ENCODE results near the gene FCAMR.

Gene FCAMR

GRCh38 chr1:206955476-206956451, 14.5 kb downstream of the FCAMR start:
- DNase-seq: no peak

GRCh38 chr1:206954459-206955342, 15.6 kb downstream of the FCAMR start:
- no peak for DNase-seq

- DNase-seq: no peak
Observed at GRCh38 chr1:206953626-206954025, 16.6 kb downstream of the FCAMR start.

GRCh38 chr1:206953126-206953525, 17.1 kb downstream of the FCAMR start:
- DNase-seq: no peak

- no peak for DNase-seq
Observed at GRCh38 chr1:206952171-206952570, 18.1 kb downstream of the FCAMR start.

GRCh38 chr1:206951318-206952100, 18.8 kb downstream of the FCAMR start:
- no peak for DNase-seq

- no peak for DNase-seq
Observed at GRCh38 chr1:206949641-206950040, 20.6 kb downstream of the FCAMR start.

GRCh38 chr1:206949208-206949607, 21.1 kb downstream of the FCAMR start:
- DNase-seq: no peak

- DNase-seq: no peak
Observed at GRCh38 chr1:206947255-206947654, 23.0 kb downstream of the FCAMR start.

GRCh38 chr1:206946261-206946660, 24.0 kb downstream of the FCAMR start, which contains the start of gene PIGR:
TSS of gene PIGR (minus strand) at chr1:206946466. CDS start at chr1:206940531, 5,935 bp downstream.
- DNase-seq: no peak

GRCh38 chr1:206945779-206946178, 24.5 kb downstream of the FCAMR start:
- DNase-seq: no peak

- DNase-seq: no peak
Observed at GRCh38 chr1:206944703-206945102, 25.6 kb downstream of the FCAMR start.

- no peak for DNase-seq
Observed at GRCh38 chr1:206941766-206942418, 28.4 kb downstream of the FCAMR start.

- no peak for DNase-seq
Observed at GRCh38 chr1:206940588-206940936, 29.7 kb downstream of the FCAMR start.

GRCh38 chr1:206939841-206940587, 30.2 kb downstream of the FCAMR start:
- no peak for DNase-seq

GRCh38 chr1:206939131-206939530, 31.1 kb downstream of the FCAMR start:
- no peak for DNase-seq

GRCh38 chr1:206937425-206937824, 32.8 kb downstream of the FCAMR start:
- no peak for DNase-seq

GRCh38 chr1:206935491-206936067, 34.7 kb downstream of the FCAMR start:
- no peak for DNase-seq

- DNase-seq: no peak
Observed at GRCh38 chr1:206933333-206933945, 36.8 kb downstream of the FCAMR start.

- DNase-seq: no peak
Observed at GRCh38 chr1:206932177-206932576, 38.1 kb downstream of the FCAMR start.

- DNase-seq: no peak
Observed at GRCh38 chr1:206931709-206932108, 38.6 kb downstream of the FCAMR start.

Measured in NCI-H1105 treated with DMSO at 0.1 percent for 48 hours (cell line).